ENCODE measurements around the gene SEMA5B. TPM values are rescaled to one million over a fixed set of nuclear protein-coding genes. Genes with fewer than 3 reads are reported as not detected.
A peak's percentile ranks its signal among the peaks of the same experiment; 100 is the strongest.

Gene SEMA5B
- total and polyA plus RNA-seq, 2 experiments from 2014 or later: 8.0 to 26.8 TPM

DNA sequence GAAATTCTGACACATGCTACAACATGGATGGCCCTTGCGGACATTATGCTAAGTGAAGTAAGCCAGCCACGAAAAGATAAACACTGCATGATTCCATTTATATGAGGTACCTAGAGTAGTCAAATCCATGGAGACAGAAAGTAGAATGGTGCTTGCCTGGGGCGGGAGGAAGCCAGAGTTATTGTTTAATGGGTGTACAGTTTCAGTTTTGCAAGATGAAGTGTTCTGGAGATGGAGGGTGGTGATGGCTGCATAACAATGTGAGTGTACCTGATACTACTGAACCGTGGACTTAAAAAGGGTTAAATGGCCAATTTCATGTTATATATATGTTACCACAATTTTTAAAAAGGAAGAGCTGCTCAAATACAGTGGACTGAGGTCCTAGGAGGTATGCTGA, 66.9 kb downstream of the SEMA5B start:
- peaks cover 4% of the 10 kb centered on the region; the same call in 1 of the 3 replicates for H3K36me3 Mint-ChIP-seq (ENCODE audit: low read depth)
- Histone ChIP-seq H3K4me1 (ENCODE audit: insufficient read depth) (peaks cover 53% of the 10 kb centered on the region), H3F3A (replicated peaks; ENCODE audit: low read depth) (no peaks in the 10 kb centered on the region), H3K4me3 (no peak overlapping the region), H3K4me2 (no peak overlapping the region), H3K27me3 (ENCODE audit: insufficient read depth) (no peaks in the 10 kb centered on the region), H3K27ac (ENCODE audit: low read depth) (no peak overlapping the region), H3K9me2 (ENCODE audit: insufficient read depth) (no peaks in the 10 kb centered on the region), H4K20me1 (replicated peaks; ENCODE audit: insufficient read depth) (no peaks in the 10 kb centered on the region; the same call in 1 of the 2 replicates), H2AFZ (no peak overlapping the region), H3K79me2 (replicated peaks; ENCODE audit: insufficient read depth) (no peaks in the 10 kb centered on the region), H3K36me3 (ENCODE audit: insufficient read depth) (no peaks in the 10 kb centered on the region)
- H3K27me3 Mint-ChIP-seq (ENCODE audit: insufficient read depth, low read depth, poor library complexity): peaks cover 25% of the 10 kb centered on the region
- ATAC-seq (no peak), DNase-seq (ENCODE audit: low spot score) (no peak)
- peaks cover 63% of the 10 kb centered on the region for H3K4me1 Mint-ChIP-seq
- H3K4me3 Mint-ChIP-seq: no peak overlapping the region
- H3K9me3 Mint-ChIP-seq: no peaks in the 10 kb centered on the region
- TF ChIP-seq JUNB (IDR thresholded peaks at IDR 0.05; ENCODE audit: unreplicated experiment): no peak
- no peak overlapping the region for H3K27ac Mint-ChIP-seq

DNA sequence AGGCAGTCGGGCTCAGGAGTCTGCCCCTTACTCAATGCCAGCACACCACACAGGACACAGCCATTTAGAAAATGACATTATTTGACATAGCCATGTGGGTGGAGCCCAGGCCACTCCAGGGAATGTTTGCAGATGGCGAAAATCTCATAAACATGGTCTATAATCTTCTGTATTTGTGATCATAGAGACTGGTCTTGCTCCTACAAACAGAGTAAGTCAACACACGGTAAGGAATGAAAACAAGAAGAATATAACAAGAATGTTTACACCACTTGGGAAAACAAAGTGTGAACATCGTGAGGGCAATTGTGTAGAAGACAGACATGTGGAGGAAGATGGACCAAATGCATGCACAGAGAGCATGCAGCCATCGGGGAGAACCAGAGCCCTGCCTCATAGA, 68.2 kb downstream of the SEMA5B start:
- Histone ChIP-seq H3K27ac (ENCODE audit: low read depth) (no peak overlapping the region), H2AFZ (no peak overlapping the region), H3K4me1 (ENCODE audit: insufficient read depth) (peaks cover 45% of the 10 kb centered on the region), H3K79me2 (replicated peaks; ENCODE audit: insufficient read depth) (no peaks in the 10 kb centered on the region), H3K9me2 (ENCODE audit: insufficient read depth) (no peaks in the 10 kb centered on the region), H3K27me3 (ENCODE audit: insufficient read depth) (no peaks in the 10 kb centered on the region), H3F3A (replicated peaks; ENCODE audit: low read depth) (no peaks in the 10 kb centered on the region), H3K4me3 (no peak overlapping the region), H3K4me2 (peak overlapping the region; percentile 53; the same call in 1 of the 2 replicates), H3K36me3 (ENCODE audit: insufficient read depth) (no peaks in the 10 kb centered on the region), H4K20me1 (replicated peaks; ENCODE audit: insufficient read depth) (no peaks in the 10 kb centered on the region)
- no peak overlapping the region for H3K27ac Mint-ChIP-seq
- no peak overlapping the region; the same call in 2 of the 3 replicates for H3K4me3 Mint-ChIP-seq
- no peaks in the 10 kb centered on the region for H3K9me3 Mint-ChIP-seq
- no peak for TF ChIP-seq CREB1 (CRISPR knock-in tag; IDR thresholded peaks at IDR 0.05; ENCODE audit: low read depth)
- H3K27me3 Mint-ChIP-seq (ENCODE audit: insufficient read depth, low read depth, poor library complexity): peaks cover 21% of the 10 kb centered on the region
- no peak for DNase-seq (ENCODE audit: low spot score)
- peaks cover 4% of the 10 kb centered on the region; the same call in 1 of the 3 replicates for H3K36me3 Mint-ChIP-seq (ENCODE audit: low read depth)
- peaks cover 50% of the 10 kb centered on the region for H3K4me1 Mint-ChIP-seq
- no peak for ATAC-seq

- ATAC-seq (peak; percentile 16), DNase-seq (ENCODE audit: low spot score) (no peak)
- no peak overlapping the region for H3K27ac ChIP-seq (ENCODE audit: low read depth)
- Mint-ChIP-seq H3K27me3 (ENCODE audit: insufficient read depth, low read depth, poor library complexity) (peaks cover 17% of the 10 kb centered on the region), H3K4me3 (no peak overlapping the region), H3K36me3 (ENCODE audit: low read depth) (peaks cover 4% of the 10 kb centered on the region; the same call in 1 of the 3 replicates), H3K9me3 (no peaks in the 10 kb centered on the region), H3K4me1 (peaks cover 52% of the 10 kb centered on the region), H3K27ac (no peak overlapping the region)
- no peaks in the 10 kb centered on the region for H4K20me1 ChIP-seq (replicated peaks; ENCODE audit: insufficient read depth)
- H3K9me2 ChIP-seq (ENCODE audit: insufficient read depth): no peaks in the 10 kb centered on the region
- H3K4me1 ChIP-seq (ENCODE audit: insufficient read depth): peaks cover 50% of the 10 kb centered on the region
- H2AFZ ChIP-seq: no peak overlapping the region
- H3K4me2 ChIP-seq: peak overlapping the region; percentile 53
- no peaks in the 10 kb centered on the region for H3K36me3 ChIP-seq (ENCODE audit: insufficient read depth)
- no peaks in the 10 kb centered on the region for H3K27me3 ChIP-seq (ENCODE audit: insufficient read depth)
- H3F3A ChIP-seq (replicated peaks; ENCODE audit: low read depth): no peaks in the 10 kb centered on the region
- H3K4me3 ChIP-seq: no peak overlapping the region
- H3K79me2 ChIP-seq (replicated peaks; ENCODE audit: insufficient read depth): no peaks in the 10 kb centered on the region
- TF ChIP-seq, protein P1, sequence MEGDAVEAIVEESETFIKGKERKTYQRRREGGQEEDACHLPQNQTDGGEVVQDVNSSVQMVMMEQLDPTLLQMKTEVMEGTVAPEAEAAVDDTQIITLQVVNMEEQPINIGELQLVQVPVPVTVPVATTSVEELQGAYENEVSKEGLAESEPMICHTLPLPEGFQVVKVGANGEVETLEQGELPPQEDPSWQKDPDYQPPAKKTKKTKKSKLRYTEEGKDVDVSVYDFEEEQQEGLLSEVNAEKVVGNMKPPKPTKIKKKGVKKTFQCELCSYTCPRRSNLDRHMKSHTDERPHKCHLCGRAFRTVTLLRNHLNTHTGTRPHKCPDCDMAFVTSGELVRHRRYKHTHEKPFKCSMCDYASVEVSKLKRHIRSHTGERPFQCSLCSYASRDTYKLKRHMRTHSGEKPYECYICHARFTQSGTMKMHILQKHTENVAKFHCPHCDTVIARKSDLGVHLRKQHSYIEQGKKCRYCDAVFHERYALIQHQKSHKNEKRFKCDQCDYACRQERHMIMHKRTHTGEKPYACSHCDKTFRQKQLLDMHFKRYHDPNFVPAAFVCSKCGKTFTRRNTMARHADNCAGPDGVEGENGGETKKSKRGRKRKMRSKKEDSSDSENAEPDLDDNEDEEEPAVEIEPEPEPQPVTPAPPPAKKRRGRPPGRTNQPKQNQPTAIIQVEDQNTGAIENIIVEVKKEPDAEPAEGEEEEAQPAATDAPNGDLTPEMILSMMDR (conservative IDR thresholded peaks at IDR 0.05; ENCODE audit: low read depth in 2 of 2): no peak
- TF ChIP-seq ZNF114 (CRISPR knock-in tag; IDR thresholded peaks at IDR 0.05): no peak
- no peak for TF ChIP-seq POLR2AphosphoS5 (IDR thresholded peaks at IDR 0.05; ENCODE audit: low read depth)
- no peak for TF ChIP-seq ETS1 (IDR thresholded peaks at IDR 0.05)
Observed at GRCh38 chr3:122957707-122958689, 69.6 kb downstream of the SEMA5B start.
